HCT116 (cell line): ENCODE measurements around the gene CGRRF1. TPM values are rescaled to one million over a fixed set of nuclear protein-coding genes. Genes with fewer than 3 reads are reported as not detected.

Experiments
- ATAC-seq: fragments of 200-7000 bp; cut with Tn5 transposase; 2 replicates; pipeline ENCODE4 v1.9.1; 2020; ENCODE audit warnings: mild to moderate bottlenecking, moderate library complexity
- BruUV-seq: library from RNA; stranded (reverse); fragments of 400-500 nt; replicated peaks from 2 replicates; lab custom pipeline; 2021; lab: Mats Ljungman, UMichigan
- CTCF ChIA-PET: fragments of 300-600 bp; sonication (Branson Sonifier 250); formaldehyde crosslinking; loops from one replicate; lab custom pipeline; 2021; ENCODE audit warnings: antibody characterized with exemption; lab: Charles Lee
- POLR2A ChIA-PET: fragments of 300-600, 350-600 bp; sonication (Branson Sonifier 250); formaldehyde crosslinking; loops from one replicate; lab custom pipeline; 2021; ENCODE audit warnings: antibody characterized with exemption; lab: Charles Lee
- RAD21 ChIA-PET, 2 experiments: fragments of 300-600 bp; sonication (Branson Sonifier 250); formaldehyde crosslinking; loops; one replicate each; lab custom pipeline; 2023; ENCODE audit warnings: low total read pairs in 2 of 2; ENCODE audit not compliant: uncharacterized antibody in 2 of 2, unreplicated experiment in 2 of 2, low non-redundant PET in 1 of 2; lab: Charles Lee
- DNase-seq: peaks from one replicate; pipeline ENCODE4 v3.0.0-alpha.2; 2010; ENCODE audit warnings: low read depth, low spot score
- H2AFZ ChIP-seq: fragments of 200-600 bp; shearing (Covaris generic), sonication (generic); 2 replicates; pipeline ENCODE4 v1.6.1; 2017; ENCODE audit warnings: low read depth, mixed run types, mixed read lengths, antibody characterized with exemption, low read length; ENCODE audit not compliant: poor library complexity, severe bottlenecking
- H3K27ac ChIP-seq: 2 replicates; pipeline ENCODE4 v1.5.1; 2012; ENCODE audit warnings: low read depth, low read length
- H3K27me3 ChIP-seq: fragments of 200-600 bp; sonication (generic); 2 replicates; pipeline ENCODE4 v1.6.1; 2016; ENCODE audit warnings: mixed run types, low read length, mixed read lengths; ENCODE audit not compliant: insufficient read depth
- H3K36me3 ChIP-seq, 2 experiments: fragments of 200-500 bp in 1 of 2; fragments of 200-600 bp in 1 of 2; sonication (Bioruptor generic) in 1 of 2; sonication (generic) in 1 of 2; 2 replicates each; pipeline versions ENCODE4 v1.5.1 to v1.6.1; 2014 to 2016; ENCODE audit warnings: low read length in 2 of 2, inconsistent platforms in 1 of 2, mixed read lengths in 1 of 2, mixed run types in 1 of 2; ENCODE audit not compliant: insufficient read depth in 2 of 2, control insufficient read depth in 1 of 2
- H3K4me1 ChIP-seq, 2 experiments: fragments of 200-600 bp in 1 of 2; sonication (generic) in 1 of 2; 2 replicates each; pipeline versions ENCODE4 v1.5.1 to v1.6.1; 2012 to 2017; ENCODE audit warnings: low read length in 2 of 2, inconsistent platforms in 1 of 2, mild to moderate bottlenecking in 1 of 2, mixed read lengths in 1 of 2, mixed run types in 1 of 2, moderate library complexity in 1 of 2; ENCODE audit not compliant: insufficient read depth in 2 of 2, control insufficient read depth in 1 of 2
- H3K4me2 ChIP-seq: fragments of 200-600 bp; sonication (generic); 2 replicates; pipeline ENCODE4 v1.6.1; 2017; ENCODE audit warnings: mixed run types, low read length, mixed read lengths
- H3K4me3 ChIP-seq, 2 experiments: fragments of 200-600 bp in 1 of 2; sonication (generic) in 1 of 2; replicated peaks in 1 of 2; 2 replicates each; pipeline ENCODE4 v1.5.1; 2011 to 2016; ENCODE audit warnings: low read length in 2 of 2, control low read depth in 1 of 2, low read depth in 1 of 2, mild to moderate bottlenecking in 1 of 2, mixed read lengths in 1 of 2, mixed run types in 1 of 2
- H3K79me2 ChIP-seq: fragments of 200-600 bp; sonication (generic); 2 replicates; pipeline ENCODE4 v1.6.1; 2017; ENCODE audit warnings: mild to moderate bottlenecking, mixed run types, low read length, moderate library complexity, mixed read lengths; ENCODE audit not compliant: insufficient read depth
- H3K9ac ChIP-seq: fragments of 200-600 bp; sonication (generic); 2 replicates; pipeline ENCODE4 v1.6.1; 2016; ENCODE audit warnings: low read length, mixed read lengths
- H3K9me2 ChIP-seq: fragments of 200-600 bp; sonication (generic), shearing (Covaris generic); 2 replicates; pipeline ENCODE4 v1.6.1; 2017; ENCODE audit warnings: mixed run types, mild to moderate bottlenecking, moderate library complexity; ENCODE audit not compliant: insufficient read depth
- H3K9me3 ChIP-seq, 2 experiments: fragments of 200-500 bp in 1 of 2; fragments of 200-600 bp in 1 of 2; sonication (Bioruptor generic) in 1 of 2; sonication (generic) in 1 of 2; 2 replicates each; pipeline ENCODE4 v1.6.1; 2014 to 2017; ENCODE audit warnings: low read length in 2 of 2, mixed read lengths in 2 of 2, inconsistent platforms in 1 of 2, low read depth in 1 of 2, mild to moderate bottlenecking in 1 of 2, mixed run types in 1 of 2, moderate library complexity in 1 of 2; ENCODE audit not compliant: control insufficient read depth in 1 of 2, insufficient read depth in 1 of 2
- H4K20me1 ChIP-seq: fragments of 200-600 bp; sonication (generic), shearing (Covaris generic); 2 replicates; pipeline ENCODE4 v1.6.1; 2017; ENCODE audit warnings: mixed run types, mild to moderate bottlenecking, moderate library complexity; ENCODE audit not compliant: insufficient read depth
- ATF3 ChIP-seq: IDR thresholded peaks from 2 replicates; pipeline ENCODE4 v1.6.1; 2012
- CBX3 ChIP-seq: IDR thresholded peaks from 2 replicates; pipeline ENCODE4 v1.6.1; 2012; ENCODE audit warnings: low read depth
- CEBPB ChIP-seq: IDR thresholded peaks from 2 replicates; pipeline ENCODE4 v1.6.1; 2012; ENCODE audit warnings: low read depth
- EGR1 ChIP-seq: IDR thresholded peaks from 2 replicates; pipeline ENCODE4 v1.6.1; 2012; ENCODE audit warnings: low read depth
- ELF1 ChIP-seq: IDR thresholded peaks from 2 replicates; pipeline ENCODE4 v1.6.1; 2012; ENCODE audit warnings: low read depth, borderline replicate concordance
- EZH2phosphoT487 ChIP-seq: fragments of 200-600 bp; IDR thresholded peaks from 2 replicates; pipeline ENCODE4 v1.6.1; 2018; ENCODE audit warnings: antibody characterized with exemption, borderline replicate concordance
- JUND ChIP-seq: IDR thresholded peaks from 2 replicates; pipeline ENCODE4 v1.6.1; 2012
- MAX ChIP-seq: IDR thresholded peaks from 2 replicates; pipeline ENCODE4 v1.6.1; 2012
- POLR2A ChIP-seq: IDR thresholded peaks from 2 replicates; pipeline ENCODE4 v1.7.0; 2011; ENCODE audit warnings: borderline replicate concordance; ENCODE audit not compliant: insufficient read depth, insufficient read length; ENCODE audit errors: extremely low read depth
- POLR2AphosphoS5 ChIP-seq: IDR thresholded peaks from 2 replicates; pipeline ENCODE4 v1.6.1; 2011; ENCODE audit warnings: mild to moderate bottlenecking, low read depth, low read length, moderate library complexity
- REST ChIP-seq: IDR thresholded peaks from 2 replicates; pipeline ENCODE4 v1.6.1; 2012; ENCODE audit warnings: low read depth
- SIN3A ChIP-seq: IDR thresholded peaks from 2 replicates; pipeline ENCODE4 v1.6.1; 2012; ENCODE audit warnings: low read depth
- TCF7L2 ChIP-seq: IDR thresholded peaks from 2 replicates; pipeline ENCODE4 v1.7.0; 2011; ENCODE audit warnings: borderline replicate concordance, inconsistent platforms; ENCODE audit not compliant: insufficient read depth, insufficient read length; ENCODE audit errors: extremely low read depth
- YY1 ChIP-seq: IDR thresholded peaks from 2 replicates; pipeline ENCODE4 v1.6.1; 2011; ENCODE audit warnings: low read length, low read depth, moderate library complexity, mild to moderate bottlenecking; ENCODE audit not compliant: insufficient replicate concordance; ENCODE audit errors: extremely low read depth
- ZBTB33 ChIP-seq: IDR thresholded peaks from 2 replicates; pipeline ENCODE4 v1.6.1; 2011; ENCODE audit warnings: mild to moderate bottlenecking, low read length, moderate library complexity; ENCODE audit not compliant: insufficient replicate concordance; ENCODE audit errors: extremely low read depth
- ZFX ChIP-seq: fragments of 450-650 bp; IDR thresholded peaks from 2 replicates; pipeline ENCODE4 v1.6.1; 2017
- ZNF274 ChIP-seq: fragments of 200-500 bp; sonication (Bioruptor generic); IDR thresholded peaks from 2 replicates; pipeline ENCODE4 v1.6.1; 2014; ENCODE audit warnings: mild to moderate bottlenecking, low read depth, low read length, inconsistent platforms
- intact Hi-C: fragments of 100-400 bp; cut with micrococcal nuclease; formaldehyde crosslinking; loops from 2 replicates; pipeline ENCODE4 v1.10.0; 2022
- total RNA-seq: library from RNA; stranded (reverse); gene quantifications from one replicate; pipeline ENCODE4 v1.2.1, GENCODE V29; 2021; ENCODE audit not compliant: unreplicated experiment

The CGRRF1 gene
- total RNA-seq, 1 experiment from 2014 or later: 15.9 TPM

- H3K36me3 ChIP-seq: no peaks in the 10 kb centered on the region
- H3K27ac ChIP-seq: peak overlapping the region; percentile 96
- no peaks in the 10 kb centered on the region for H3K9me2 ChIP-seq
- DNase-seq (no peak), ATAC-seq (peak; percentile 26)
- peak overlapping the region; percentile 89 for H2AFZ ChIP-seq
- peak overlapping the region; percentile 87 for H3K4me2 ChIP-seq
- BruUV-seq: no TSS peak
- H3K9ac ChIP-seq: peak overlapping the region; percentile 81
- POLR2A ChIA-PET: interaction anchor here (0.8 to 3.6 kb wide), 2 partner anchors 20 to 21 kb away, joined by 4 to 16 read pairs; partner anchors contain the start of gene CGRRF1
- TF ChIP-seq ATF3 (no peak), ZBTB33 (no peak), REST (no peak), SIN3A (no peak), EZH2phosphoT487 (no peak), POLR2A (no peak), ELF1 (no peak), ZFX (no peak), MAX (no peak), EGR1 (no peak), YY1 (no peak), TCF7L2 (no peak), CEBPB (no peak), POLR2AphosphoS5 (no peak), CBX3 (no peak), ZNF274 (no peak), JUND (no peak)
- 0 out of 2 replicates have a peak, but pooled peaks cover 4% of the 10 kb centered on the region for H4K20me1 ChIP-seq
- peaks cover 21 to 38% of the 10 kb centered on the region in 2 experiments for H3K4me1 ChIP-seq
- intact Hi-C loops: loop anchor here (5.0 kb wide), 1 partner anchor 283 kb away; no protein-coding TSS in a partner anchor
- H3K9me3 ChIP-seq: no peaks in the 10 kb centered on the region
- CTCF ChIA-PET: interaction anchor here (0.9 kb wide), 1 partner anchor 75 kb away, joined by 3 read pairs; no protein-coding TSS in a partner anchor
- H3K4me3 ChIP-seq: peak overlapping the region; percentile 87 to 94
- H3K27me3 ChIP-seq: no peaks in the 10 kb centered on the region
- RAD21 ChIA-PET: interaction anchor here in 1 of 2 experiments (0.7 kb wide), 1 partner anchor 1120 kb away, joined by 7 read pairs; no protein-coding TSS in a partner anchor
- peaks cover 43% of the 10 kb centered on the region for H3K79me2 ChIP-seq
Measured at GRCh38 chr14:54489318-54489683, 20.4 kb upstream of the CGRRF1 start.
